CD8-positive, alpha-beta memory T cell (primary cell): ENCODE data around the gene MND1. TPM values are rescaled to one million over a fixed set of nuclear protein-coding genes. Genes with fewer than 3 reads are reported as not detected.

Experiments
- CTCF ChIA-PET: fragments of 350-600 bp; sonication (Branson Sonifier 250); formaldehyde crosslinking; loops from one replicate; lab custom pipeline; 2021; ENCODE audit warnings: antibody characterized with exemption; lab: Charles Lee
- POLR2A ChIA-PET: fragments of 350-600 bp; sonication (Branson Sonifier 250); formaldehyde crosslinking; loops from one replicate; lab custom pipeline; 2021; ENCODE audit warnings: antibody characterized with exemption; lab: Charles Lee
- DNase-seq, 5 donors: peaks; one replicate each; pipeline versions ENCODE4 v3.0.0 to v3.0.0-alpha.2; 2020 to 2022; ENCODE audit warnings: mixed read lengths in 1 of 5
- H3K27ac ChIP-seq: one replicate; pipeline ENCODE4 v1.7.0; 2013; ENCODE audit warnings: low read depth, mild to moderate bottlenecking, low read length, moderate library complexity
- H3K27me3 ChIP-seq: 2 replicates; pipeline ENCODE4 v1.7.0; 2013; ENCODE audit warnings: low read length, mild to moderate bottlenecking; ENCODE audit not compliant: insufficient read depth, poor library complexity, severe bottlenecking
- H3K36me3 ChIP-seq: 2 replicates; pipeline ENCODE4 v1.7.0; 2013; ENCODE audit warnings: mild to moderate bottlenecking, low read length, moderate library complexity; ENCODE audit not compliant: insufficient read depth
- H3K4me1 ChIP-seq: 2 replicates; pipeline ENCODE4 v1.7.0; 2013; ENCODE audit warnings: mild to moderate bottlenecking, low read length, moderate library complexity; ENCODE audit not compliant: insufficient read depth
- H3K4me3 ChIP-seq: 2 replicates; pipeline ENCODE4 v1.7.0; 2013; ENCODE audit warnings: mild to moderate bottlenecking, low read length
- H3K9me3 ChIP-seq: 2 replicates; pipeline ENCODE4 v1.7.0; 2013; ENCODE audit warnings: mild to moderate bottlenecking, low read length
- H3K27ac Mint-ChIP-seq, 8 donors: one replicate each; pipeline ENCODE4 v1.8.0; 2020 to 2021; ENCODE audit warnings: mixed read lengths in 8 of 8, mild to moderate bottlenecking in 6 of 8, inconsistent platforms in 3 of 8, moderate library complexity in 3 of 8
- H3K27me3 Mint-ChIP-seq, 2 donors: one replicate each; pipeline ENCODE4 v1.8.0; 2020 to 2021; ENCODE audit warnings: mixed read lengths in 2 of 2, mild to moderate bottlenecking in 1 of 2, moderate library complexity in 1 of 2
- H3K36me3 Mint-ChIP-seq, 3 donors: one replicate each; pipeline ENCODE4 v1.8.0; 2020 to 2021; ENCODE audit warnings: mixed read lengths in 3 of 3, inconsistent platforms in 1 of 3, mild to moderate bottlenecking in 1 of 3
- H3K4me1 Mint-ChIP-seq, 3 donors: one replicate each; pipeline ENCODE4 v1.8.0; 2020 to 2021; ENCODE audit warnings: mixed read lengths in 3 of 3, inconsistent platforms in 1 of 3, mild to moderate bottlenecking in 1 of 3
- H3K4me3 Mint-ChIP-seq, 7 donors: one replicate each; pipeline ENCODE4 v1.8.0; 2020 to 2021; ENCODE audit warnings: mixed read lengths in 7 of 7, mild to moderate bottlenecking in 6 of 7, moderate library complexity in 4 of 7, inconsistent platforms in 2 of 7
- H3K9me3 Mint-ChIP-seq, 5 donors: one replicate each; pipeline ENCODE4 v1.8.0; 2020 to 2022; ENCODE audit warnings: mixed read lengths in 5 of 5, mild to moderate bottlenecking in 3 of 5, moderate library complexity in 2 of 5, inconsistent platforms in 1 of 5
- polyA plus RNA-seq: library from polyadenylated mRNA; unstranded; fragments of 300-500 nt; fragmentation: Illumina TruSeq; gene quantifications from one replicate; pipeline ENCODE4 v1.2.3, GENCODE V29; 2021
- total RNA-seq, 2 experiments: library from RNA; stranded (reverse); gene quantifications; one replicate each; pipeline ENCODE4 v1.2.3, GENCODE V29; 2021

Gene MND1
- total and polyA plus RNA-seq, 3 experiments from 2014 or later, result 0.31 to 21.6 (median 20.2) TPM

GRCh38 chr4:153348006-153348405, 3.5 kb downstream of the MND1 start:
- no peak overlapping the region for H3K4me3 ChIP-seq
- H3K36me3 Mint-ChIP-seq, result peaks cover 0 to 4% (median 0%) of the 10 kb centered on the region in 3 donors
- H3K36me3 ChIP-seq, result no peaks in the 10 kb centered on the region
- no peaks in the 10 kb centered on the region for H3K27me3 Mint-ChIP-seq
- H3K27ac ChIP-seq, result no peak overlapping the region
- H3K4me1 ChIP-seq, result peaks cover 4% of the 10 kb centered on the region
- peak overlapping the region in 1 of 8 donors; percentile 55 for H3K27ac Mint-ChIP-seq
- peaks cover 9 to 31% (median 14%) of the 10 kb centered on the region in 3 donors for H3K4me1 Mint-ChIP-seq
- ChIA-PET CTCF (interaction anchor here (1.6 kb wide), 1 partner anchor 85 kb away, joined by 5 read pairs; no protein-coding TSS in a partner anchor), POLR2A (no interaction called here)
- H3K4me3 Mint-ChIP-seq, result peak overlapping the region in 1 of 7 donors; percentile 16
- DNase-seq, result no peak
- no peaks in the 10 kb centered on the region for H3K9me3 ChIP-seq
- no peaks in the 10 kb centered on the region for H3K27me3 ChIP-seq
- H3K9me3 Mint-ChIP-seq, result no peaks in the 10 kb centered on the region

GRCh38 chr4:153349206-153349805, 4.8 kb downstream of the MND1 start:
- POLR2A ChIA-PET, result interaction anchor here (0.6 kb wide), 1 partner anchor 91 kb away, joined by 3 read pairs; no protein-coding TSS in a partner anchor
- Histone ChIP-seq H3K36me3 (no peaks in the 10 kb centered on the region), H3K27ac (no peak overlapping the region), H3K4me3 (no peak overlapping the region), H3K9me3 (no peaks in the 10 kb centered on the region), H3K4me1 (no peaks in the 10 kb centered on the region), H3K27me3 (no peaks in the 10 kb centered on the region)
- Mint-ChIP-seq H3K27me3 (no peaks in the 10 kb centered on the region), H3K27ac (no peak overlapping the region), H3K36me3 (peaks cover 0 to 4% (median 0%) of the 10 kb centered on the region in 3 donors), H3K9me3 (no peaks in the 10 kb centered on the region), H3K4me3 (no peak overlapping the region), H3K4me1 (peaks cover 7 to 27% (median 11%) of the 10 kb centered on the region in 3 donors)
- DNase-seq, result no peak
- CTCF ChIA-PET, result interaction anchor here (1.2 to 1.6 kb wide), 2 partner anchors 84 to 225 kb away, joined by 5 to 6 read pairs; no protein-coding TSS in a partner anchor

GRCh38 chr4:153362184-153362583, 17.7 kb downstream of the MND1 start:
- H3K4me3 Mint-ChIP-seq, result no peak overlapping the region
- no peak overlapping the region for H3K27ac Mint-ChIP-seq
- Histone ChIP-seq H3K36me3 (no peaks in the 10 kb centered on the region), H3K27ac (no peak overlapping the region), H3K4me3 (no peak overlapping the region), H3K9me3 (no peaks in the 10 kb centered on the region), H3K4me1 (no peaks in the 10 kb centered on the region), H3K27me3 (no peaks in the 10 kb centered on the region)
- ChIA-PET POLR2A (no interaction called here), CTCF (no interaction called here)
- H3K27me3 Mint-ChIP-seq, result no peaks in the 10 kb centered on the region
- no peak for DNase-seq
- peaks cover 0 to 4% (median 0%) of the 10 kb centered on the region in 3 donors for H3K36me3 Mint-ChIP-seq
- H3K4me1 Mint-ChIP-seq, result peaks cover 0 to 4% (median 0%) of the 10 kb centered on the region in 3 donors
- H3K9me3 Mint-ChIP-seq, result peaks cover 0 to 2% (median 0%) of the 10 kb centered on the region in 5 donors

DNA sequence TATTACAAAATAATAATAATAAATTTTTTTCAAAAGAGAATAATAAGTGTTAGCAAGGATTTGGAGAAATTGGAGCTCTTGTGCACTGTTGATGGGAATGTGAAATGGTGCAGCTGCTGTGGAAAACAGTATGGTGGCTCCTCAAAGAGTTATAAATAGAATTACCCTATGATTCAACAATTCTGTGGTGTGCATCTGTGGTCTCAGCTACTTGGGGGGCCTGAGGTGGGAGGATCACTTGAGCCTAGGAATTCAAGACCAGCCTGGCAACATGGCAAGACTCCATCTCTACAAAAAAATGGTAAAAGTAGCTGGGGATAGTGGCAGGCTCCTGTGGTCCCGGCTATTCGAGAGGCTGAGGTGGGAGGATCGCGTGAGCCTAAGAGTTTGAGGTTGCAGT, 19.6 kb downstream of the MND1 start:
- Mint-ChIP-seq H3K36me3 (peaks cover 0 to 4% (median 3%) of the 10 kb centered on the region in 3 donors), H3K27me3 (no peaks in the 10 kb centered on the region), H3K4me3 (no peak overlapping the region), H3K27ac (no peak overlapping the region), H3K9me3 (peaks cover 0 to 2% (median 0%) of the 10 kb centered on the region in 5 donors), H3K4me1 (no peaks in the 10 kb centered on the region)
- DNase-seq, result no peak
- Histone ChIP-seq H3K4me3 (no peak overlapping the region), H3K9me3 (no peaks in the 10 kb centered on the region), H3K27me3 (no peaks in the 10 kb centered on the region), H3K27ac (no peak overlapping the region), H3K4me1 (no peaks in the 10 kb centered on the region), H3K36me3 (no peaks in the 10 kb centered on the region)
- ChIA-PET CTCF (interaction anchor here (1.7 kb wide), 1 partner anchor 210 kb away, joined by 5 read pairs; no protein-coding TSS in a partner anchor), POLR2A (no interaction called here)

GRCh38 chr4:153365003-153365402, 20.5 kb downstream of the MND1 start:
- Mint-ChIP-seq H3K4me3 (no peak overlapping the region), H3K27ac (no peak overlapping the region), H3K4me1 (no peaks in the 10 kb centered on the region), H3K36me3 (peaks cover 0 to 4% (median 3%) of the 10 kb centered on the region in 3 donors), H3K9me3 (peaks cover 0 to 2% (median 0%) of the 10 kb centered on the region in 5 donors), H3K27me3 (no peaks in the 10 kb centered on the region)
- CTCF ChIA-PET, result no interaction called here
- H3K27me3 ChIP-seq, result no peaks in the 10 kb centered on the region
- H3K9me3 ChIP-seq, result no peaks in the 10 kb centered on the region
- H3K4me3 ChIP-seq, result no peak overlapping the region
- no peaks in the 10 kb centered on the region for H3K36me3 ChIP-seq
- H3K27ac ChIP-seq, result no peak overlapping the region
- POLR2A ChIA-PET, result no interaction called here
- DNase-seq, result no peak
- H3K4me1 ChIP-seq, result no peaks in the 10 kb centered on the region

DNA sequence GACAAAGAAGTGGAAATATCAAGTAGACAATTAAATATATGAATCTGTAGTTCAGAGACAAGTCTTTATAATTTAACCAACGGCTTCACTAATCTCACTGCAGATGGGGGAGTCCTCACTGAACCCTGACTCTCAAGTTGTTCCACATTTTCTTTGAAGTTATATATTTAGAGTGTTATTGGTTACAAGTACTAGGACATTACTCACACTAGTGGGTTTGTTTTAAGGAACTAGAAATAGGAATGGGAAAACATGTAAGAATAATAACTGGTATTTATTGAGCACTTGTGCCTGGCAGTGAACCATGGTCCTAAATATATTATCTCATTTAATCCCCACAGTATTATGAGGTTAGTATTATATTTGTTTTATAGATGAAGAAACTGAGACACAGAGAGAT, 22.0 kb downstream of the MND1 start:
- DNase-seq, result no peak
- ChIA-PET POLR2A (no interaction called here), CTCF (no interaction called here)
- H3K27me3 ChIP-seq, result no peaks in the 10 kb centered on the region
- no peaks in the 10 kb centered on the region for H3K9me3 ChIP-seq
- peaks cover 0 to 7% (median 3%) of the 10 kb centered on the region in 3 donors for H3K36me3 Mint-ChIP-seq
- H3K4me3 ChIP-seq, result no peak overlapping the region
- peaks cover 0 to 3% (median 2%) of the 10 kb centered on the region in 3 donors for H3K4me1 Mint-ChIP-seq
- no peak overlapping the region for H3K27ac Mint-ChIP-seq
- H3K27me3 Mint-ChIP-seq, result no peaks in the 10 kb centered on the region
- H3K36me3 ChIP-seq, result no peaks in the 10 kb centered on the region
- no peaks in the 10 kb centered on the region for H3K4me1 ChIP-seq
- no peak overlapping the region for H3K27ac ChIP-seq
- no peak overlapping the region for H3K4me3 Mint-ChIP-seq
- peaks cover 0 to 2% (median 0%) of the 10 kb centered on the region in 5 donors for H3K9me3 Mint-ChIP-seq

GRCh38 chr4:153367092-153367491, 22.6 kb downstream of the MND1 start:
- Histone ChIP-seq H3K4me1 (no peaks in the 10 kb centered on the region), H3K27me3 (no peaks in the 10 kb centered on the region), H3K4me3 (no peak overlapping the region), H3K9me3 (no peaks in the 10 kb centered on the region), H3K27ac (no peak overlapping the region), H3K36me3 (no peaks in the 10 kb centered on the region)
- Mint-ChIP-seq H3K4me1 (peaks cover 0 to 7% (median 7%) of the 10 kb centered on the region in 3 donors), H3K4me3 (no peak overlapping the region), H3K27me3 (no peaks in the 10 kb centered on the region), H3K9me3 (peaks cover 0 to 2% (median 0%) of the 10 kb centered on the region in 5 donors), H3K27ac (no peak overlapping the region), H3K36me3 (peaks cover 0 to 12% (median 8%) of the 10 kb centered on the region in 3 donors)
- POLR2A ChIA-PET, result no interaction called here
- DNase-seq, result no peak
- CTCF ChIA-PET, result no interaction called here

DNA sequence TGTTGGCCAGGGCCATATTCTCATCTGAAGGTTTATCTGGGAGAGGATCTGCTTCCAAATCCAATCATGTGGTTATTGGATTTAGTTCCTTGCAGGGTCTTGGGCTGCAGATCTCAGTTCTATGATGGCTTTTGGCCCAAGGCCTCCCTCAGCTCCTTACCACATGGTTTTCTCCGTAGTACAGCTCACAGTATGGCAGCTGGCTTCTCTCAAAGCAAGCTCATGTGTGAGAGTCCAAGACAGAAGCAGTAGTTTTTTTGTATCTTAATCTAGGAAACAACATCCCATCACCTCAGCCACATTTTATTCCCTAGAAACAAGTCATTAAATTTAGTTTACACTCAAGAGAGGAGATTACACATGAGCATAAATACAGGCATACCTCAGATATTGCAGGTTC, 24.5 kb downstream of the MND1 start:
- ChIA-PET CTCF (no interaction called here), POLR2A (no interaction called here)
- no peaks in the 10 kb centered on the region for H3K36me3 ChIP-seq
- Mint-ChIP-seq H3K4me1 (peaks cover 0 to 7% (median 7%) of the 10 kb centered on the region in 3 donors), H3K27ac (no peak overlapping the region), H3K27me3 (no peaks in the 10 kb centered on the region), H3K9me3 (peaks cover 2 to 9% (median 7%) of the 10 kb centered on the region in 5 donors), H3K36me3 (peaks cover 0 to 19% (median 8%) of the 10 kb centered on the region in 3 donors), H3K4me3 (no peak overlapping the region)
- H3K4me1 ChIP-seq, result no peaks in the 10 kb centered on the region
- H3K4me3 ChIP-seq, result no peak overlapping the region
- no peak overlapping the region for H3K27ac ChIP-seq
- H3K27me3 ChIP-seq, result no peaks in the 10 kb centered on the region
- no peak for DNase-seq
- H3K9me3 ChIP-seq, result no peaks in the 10 kb centered on the region
